ENCODE measurements around the gene SLC45A1. TPM values are rescaled to one million over a fixed set of nuclear protein-coding genes. Genes with fewer than 3 reads are reported as not detected.

Gene SLC45A1
- total RNA-seq, 1 donor from 2014 or later, result 1.9 TPM

DNA sequence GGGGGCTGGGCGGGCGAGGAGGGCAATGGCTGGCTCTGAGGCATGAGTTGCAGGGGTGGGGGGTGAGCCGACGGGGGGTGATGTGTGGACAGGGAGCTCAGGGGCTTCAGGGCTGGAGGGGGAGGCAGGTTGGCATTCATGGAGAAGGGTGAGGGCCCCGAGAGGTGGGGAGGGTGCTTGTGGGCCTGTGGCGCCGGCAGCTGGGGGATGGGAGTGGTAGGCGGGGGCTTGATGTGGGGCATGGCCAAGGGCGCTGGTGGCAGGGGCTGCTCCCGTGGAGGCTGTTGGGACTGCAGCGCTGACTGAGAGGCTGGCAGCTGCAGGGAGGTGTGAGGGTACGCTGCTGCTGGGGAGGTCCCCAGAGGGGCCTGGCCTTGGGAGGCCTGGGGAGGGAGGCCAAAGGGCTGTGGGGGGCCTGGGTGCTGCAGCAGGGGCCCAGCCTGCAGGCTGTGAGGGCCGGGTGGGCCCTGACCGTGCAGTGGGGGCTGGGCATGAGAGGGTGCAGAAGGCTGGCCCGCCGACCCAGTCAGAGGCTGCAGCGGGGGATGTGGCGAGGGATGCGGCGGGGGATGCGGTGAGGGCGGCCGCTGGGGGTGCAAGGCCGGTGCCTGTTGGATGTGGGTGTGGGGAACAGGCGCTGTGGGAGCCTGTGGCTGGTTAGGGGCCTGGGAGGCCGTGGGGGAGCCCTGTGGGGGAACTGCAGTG lies 42.7 kb downstream of the SLC45A1 start:
- ATAC-seq (ENCODE audit: poor library complexity) (no peak), DNase-seq (no peak)
- intact Hi-C loops (cut with DNase I), result no loop called here

DNA sequence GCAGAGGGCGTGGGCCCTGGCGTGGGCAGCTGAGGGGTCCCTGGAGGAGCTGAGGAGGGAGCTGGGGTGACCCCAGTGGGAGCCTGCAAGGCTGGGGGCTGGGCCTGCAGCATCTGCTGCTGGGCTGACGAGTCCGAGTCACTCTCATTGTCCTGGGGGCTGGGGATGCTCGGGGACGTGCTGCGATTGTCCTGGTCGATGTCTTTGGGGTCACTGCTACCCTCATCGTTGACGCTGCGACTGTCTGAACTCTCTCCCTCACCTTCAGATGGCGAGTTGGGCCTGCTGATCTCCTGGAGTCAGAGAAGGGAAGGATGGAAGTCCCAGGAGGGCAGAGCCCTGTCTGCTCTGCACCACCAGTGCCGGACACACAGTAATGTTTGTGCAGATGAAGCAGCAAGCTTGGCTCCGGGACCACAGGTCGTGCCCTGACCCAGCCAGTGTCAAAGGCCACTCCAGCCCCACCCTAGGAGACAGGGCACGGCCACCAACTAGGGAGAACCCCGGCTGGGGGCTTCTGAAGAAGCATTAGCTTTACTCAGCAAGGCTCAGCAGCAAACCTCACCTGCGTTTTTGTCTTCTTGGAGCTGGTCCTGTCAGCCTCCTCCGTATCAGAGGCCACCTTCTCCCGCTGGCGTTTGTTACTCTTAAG lies 43.4 kb downstream of the SLC45A1 start:
- DNase-seq, result no peak
- no peak for ATAC-seq (ENCODE audit: poor library complexity)
- intact Hi-C loops (cut with DNase I), result no loop called here

GRCh38 chr1:8362701-8363101 lies 44.8 kb downstream of the SLC45A1 start:
- intact Hi-C loops (cut with DNase I), result no loop called here
- ATAC-seq (ENCODE audit: poor library complexity) (peak; percentile 35), DNase-seq (no peak)

GRCh38 chr1:8363186-8363766 lies 45.4 kb downstream of the SLC45A1 start:
- intact Hi-C loops (cut with DNase I), result no loop called here
- ATAC-seq (ENCODE audit: poor library complexity) (no peak), DNase-seq (no peak)

GRCh38 chr1:8363767-8364301 lies 45.9 kb downstream of the SLC45A1 start:
- no peak for DNase-seq
- intact Hi-C loops (cut with DNase I), result no loop called here

GRCh38 chr1:8364528-8365442 lies 46.9 kb downstream of the SLC45A1 start:
- ATAC-seq (ENCODE audit: poor library complexity) (peak; percentile 47), DNase-seq (peak; percentile 77)
- intact Hi-C loops (cut with DNase I), result no loop called here

More at GRCh38 chr1:8363767-8364301, 45.9 kb downstream of the SLC45A1 start:
- no peak for ATAC-seq (ENCODE audit: poor library complexity)

DNA sequence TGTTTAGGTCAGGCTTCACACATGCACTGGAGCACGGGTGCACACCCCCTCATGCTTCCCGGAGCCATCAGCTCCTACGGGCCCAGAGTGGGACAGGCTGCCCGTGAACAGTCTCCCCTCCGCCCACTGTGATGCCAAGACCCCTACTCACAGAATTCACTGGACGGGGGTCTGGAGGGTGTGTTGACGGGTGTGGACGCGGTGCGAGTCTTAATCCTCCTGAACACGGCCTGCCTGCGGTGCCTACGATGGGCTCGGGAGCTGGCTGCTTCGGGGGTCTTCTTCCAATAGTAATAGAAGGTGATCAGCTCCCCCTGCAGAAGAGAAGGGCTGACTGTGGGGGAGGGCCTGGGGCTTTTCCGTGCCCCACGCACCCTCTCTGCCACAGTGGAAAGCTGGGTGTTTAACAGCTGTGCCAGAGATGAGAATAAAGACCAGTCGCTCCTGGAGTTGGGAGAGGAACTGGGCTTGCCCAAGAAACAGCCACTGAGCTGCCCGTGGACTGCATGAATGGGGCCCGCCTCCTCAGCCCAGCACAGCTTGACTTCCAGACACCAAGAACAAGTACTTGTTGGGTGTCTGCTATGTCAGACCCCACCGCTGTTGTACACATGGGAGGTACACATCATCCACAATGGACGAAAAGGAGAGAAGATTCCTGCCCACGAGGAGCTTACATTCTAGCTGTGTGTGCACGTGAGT lies 47.9 kb downstream of the SLC45A1 start:
- DNase-seq (no peak), ATAC-seq (ENCODE audit: poor library complexity) (no peak)
- intact Hi-C loops (cut with DNase I), result no loop called here

DNA sequence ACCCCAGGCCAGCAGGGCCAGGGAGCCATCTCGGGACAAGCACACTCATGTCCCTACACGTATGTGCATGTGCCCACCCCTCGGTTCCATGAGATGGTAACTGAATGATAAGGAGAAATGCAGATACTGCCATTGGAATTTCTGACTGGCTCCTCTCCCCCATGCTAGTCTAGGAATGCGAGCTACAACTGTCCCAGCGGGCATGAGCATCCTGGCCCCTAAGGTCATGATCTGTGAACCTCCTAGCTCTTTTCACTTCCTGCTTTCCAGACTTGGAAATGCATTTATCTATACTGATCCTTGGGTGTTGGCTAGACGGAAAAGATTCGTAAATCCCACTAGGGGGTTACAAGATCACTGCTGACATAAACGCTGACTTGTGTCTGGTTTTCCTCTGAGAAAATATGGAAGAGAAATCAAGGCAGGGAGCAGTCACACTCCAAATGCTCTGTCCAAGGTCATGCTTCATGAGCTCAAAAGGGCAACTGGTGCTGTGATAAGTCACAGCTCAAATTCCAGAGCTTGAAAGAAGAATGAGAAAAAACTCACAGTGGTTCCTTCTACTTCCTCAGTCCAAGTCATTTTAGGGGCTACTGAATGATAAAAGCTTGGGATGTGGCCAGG lies 49.8 kb downstream of the SLC45A1 start:
- no peak for DNase-seq
- ATAC-seq (ENCODE audit: poor library complexity), result no peak
- intact Hi-C loops (cut with DNase I), result no loop called here

- DNase-seq (no peak), ATAC-seq (ENCODE audit: poor library complexity) (no peak)
- intact Hi-C loops (cut with DNase I), result no loop called here
Observed at GRCh38 chr1:8368956-8369639, 51.2 kb downstream of the SLC45A1 start.

DNA sequence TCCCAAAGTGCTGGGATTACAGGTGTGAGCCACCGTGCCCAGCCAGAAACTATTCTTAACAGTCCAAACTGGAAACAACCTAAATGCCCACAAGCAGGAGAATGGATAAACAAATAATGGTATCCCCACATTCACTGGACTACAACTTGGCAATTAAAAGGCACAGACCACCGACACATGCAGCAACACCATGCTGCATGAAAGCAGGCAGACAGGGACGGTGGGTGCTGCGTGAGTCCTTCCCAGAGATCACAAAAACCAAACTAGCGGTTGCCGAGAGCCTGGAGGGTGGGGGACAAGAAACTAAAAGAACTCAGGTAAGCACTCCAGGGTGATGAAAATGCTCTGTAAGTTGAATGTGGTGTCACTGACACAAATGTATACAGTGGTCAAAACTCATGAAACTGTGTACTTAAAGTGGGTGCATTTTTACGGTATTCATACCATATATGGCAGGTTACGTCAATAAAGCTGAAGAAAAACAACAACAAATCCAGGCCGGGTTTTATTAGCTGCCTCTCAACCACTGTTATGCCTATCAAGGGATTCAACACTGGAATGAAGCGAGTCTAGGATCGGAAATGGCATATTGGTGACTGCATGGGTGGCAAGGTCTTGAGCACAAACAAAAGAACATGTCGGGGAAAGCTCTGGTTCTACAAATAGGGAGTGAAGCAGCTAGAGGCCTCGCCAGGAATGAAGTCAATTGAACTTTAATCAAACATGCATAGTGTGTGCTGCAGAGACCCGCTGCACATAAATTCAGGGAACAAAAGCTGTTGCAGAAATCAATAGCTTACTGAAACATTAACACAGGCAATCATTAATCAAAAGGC lies 52.4 kb downstream of the SLC45A1 start:
- intact Hi-C loops (cut with DNase I), result loop anchor here (5.0 to 10.0 kb wide), 2 partner anchors 37 to 155 kb away; no protein-coding TSS in a partner anchor
- ATAC-seq (ENCODE audit: poor library complexity), result no peak
- DNase-seq, result no peak

GRCh38 chr1:8370905-8371315 lies 53.0 kb downstream of the SLC45A1 start:
- no peak for DNase-seq
- intact Hi-C loops (cut with DNase I), result loop anchor here (5.0 to 10.0 kb wide), 2 partner anchors 36 to 154 kb away; no protein-coding TSS in a partner anchor

DNA sequence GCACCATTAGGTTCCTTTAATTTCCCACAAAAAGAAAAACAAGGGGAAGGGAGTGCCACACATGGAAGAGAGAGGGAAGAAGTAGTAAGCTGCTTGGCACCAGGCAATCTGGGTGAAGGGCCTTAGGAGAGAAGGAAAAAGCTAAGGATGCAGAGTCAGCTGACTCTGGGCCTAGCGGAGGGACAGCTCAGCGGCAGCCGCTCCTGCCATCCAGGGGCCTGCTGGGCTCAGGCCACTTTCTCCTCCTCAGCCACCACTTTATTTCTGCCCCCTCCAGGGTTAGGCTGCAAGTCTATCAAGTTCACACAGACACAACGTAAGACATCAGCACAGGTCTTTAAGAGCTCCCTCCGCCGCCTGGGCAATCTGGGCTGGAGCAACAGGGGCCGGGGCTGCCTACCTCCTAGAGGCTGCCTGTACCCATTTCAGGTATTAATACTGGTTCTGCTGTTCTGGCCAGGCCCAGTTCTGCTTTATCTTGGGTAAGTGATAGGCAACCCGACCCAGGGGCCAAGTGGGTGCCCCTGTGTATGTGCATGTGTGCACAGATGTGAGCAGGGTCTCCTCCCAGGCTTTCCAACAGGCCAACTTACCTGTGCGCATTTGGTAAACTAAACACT lies 53.6 kb downstream of the SLC45A1 start:
- ATAC-seq (ENCODE audit: poor library complexity) (no peak), DNase-seq (no peak)
- intact Hi-C loops (cut with DNase I), result loop anchor here (5.0 to 10.0 kb wide), 2 partner anchors 36 to 153 kb away; no protein-coding TSS in a partner anchor

More at GRCh38 chr1:8370905-8371315, 53.0 kb downstream of the SLC45A1 start:
- peak; percentile 48 for ATAC-seq (ENCODE audit: poor library complexity)

DNA sequence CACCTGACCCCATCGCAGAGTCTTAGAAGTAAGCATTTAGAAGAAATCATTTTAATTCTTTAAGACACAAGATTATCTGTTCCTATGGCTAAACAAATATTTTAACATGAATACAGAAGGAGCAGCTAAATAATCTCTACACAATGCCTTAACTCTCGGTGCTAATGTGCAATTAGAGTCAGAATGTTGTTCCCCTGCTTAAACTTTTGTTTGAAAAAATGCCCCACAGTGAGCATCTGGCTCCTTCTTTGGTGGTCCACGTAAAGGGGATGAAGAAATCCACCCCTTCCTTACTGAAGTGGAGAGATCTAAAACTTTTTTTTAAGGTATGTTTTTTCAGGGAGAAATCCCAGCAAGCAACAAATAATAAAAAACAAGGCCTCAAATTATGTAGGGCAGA lies 55.2 kb downstream of the SLC45A1 start:
- DNase-seq (no peak), ATAC-seq (ENCODE audit: poor library complexity) (no peak)
- intact Hi-C loops (cut with DNase I), result loop anchor here (5.0 to 10.0 kb wide), 2 partner anchors 34 to 152 kb away; no protein-coding TSS in a partner anchor

- intact Hi-C loops (cut with DNase I), result loop anchor here (5.0 to 10.0 kb wide), 2 partner anchors 34 to 151 kb away; no protein-coding TSS in a partner anchor
- peak; percentile 78 for DNase-seq
- ATAC-seq (ENCODE audit: poor library complexity), result peak; percentile 80
Observed at GRCh38 chr1:8373581-8374241, 55.8 kb downstream of the SLC45A1 start.

DNA sequence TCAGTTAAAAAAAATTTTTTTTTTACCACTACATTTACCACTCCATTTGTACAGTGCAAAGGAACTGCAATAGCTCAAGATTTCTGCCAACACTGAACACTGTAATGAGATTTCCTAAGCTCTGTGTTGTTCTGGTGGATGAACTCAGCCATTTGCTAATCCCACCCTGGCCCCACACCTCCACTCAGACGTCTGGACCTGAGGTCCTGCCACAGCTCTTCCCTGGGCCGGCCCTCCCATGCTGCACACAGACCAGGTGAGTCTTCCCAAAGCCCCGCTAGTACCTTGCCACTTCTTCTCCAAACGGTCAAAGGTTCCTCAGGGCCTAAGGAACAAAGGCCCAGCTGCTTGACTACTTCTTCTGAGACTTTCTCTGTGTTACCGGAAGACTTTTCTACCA lies 56.4 kb downstream of the SLC45A1 start:
- DNase-seq (no peak), ATAC-seq (ENCODE audit: poor library complexity) (no peak)
- intact Hi-C loops (cut with DNase I), result loop anchor here (5.0 to 10.0 kb wide), 2 partner anchors 33 to 150 kb away; no protein-coding TSS in a partner anchor
